Stimulated activated CD4-positive, alpha-beta T cell treated with anti-CD3 and anti-CD28 coated beads, TNF-alpha, amount 100 ng/mL, for 48 hours (primary cell): ENCODE measurements around the gene POFUT2.
A peak's percentile ranks its signal among the peaks of the same experiment; 100 is the strongest.

Experiments
- DNase-seq, 3 donors: peaks; one replicate each; pipeline ENCODE4 v3.0.0-alpha.2; 2020; ENCODE audit warnings: low read depth in 3 of 3

POFUT2 gene

GRCh38 chr21:45225041-45225740 lies 62.5 kb downstream of the POFUT2 start:
- DNase-seq = no peak

- peak in 1 of 3 donors; percentile 3 for DNase-seq
Measured at GRCh38 chr21:45224189-45224938, 63.3 kb downstream of the POFUT2 start.

- DNase-seq = no peak
Measured at GRCh38 chr21:45223236-45224185, 64.2 kb downstream of the POFUT2 start.

GRCh38 chr21:45222001-45222400 lies 65.7 kb downstream of the POFUT2 start:
- no peak for DNase-seq

- DNase-seq = no peak
Measured at GRCh38 chr21:45220714-45221490, 66.8 kb downstream of the POFUT2 start.

GRCh38 chr21:45220071-45220481 lies 67.6 kb downstream of the POFUT2 start:
- no peak for DNase-seq

GRCh38 chr21:45219517-45219916 lies 68.2 kb downstream of the POFUT2 start:
- no peak for DNase-seq

- DNase-seq = no peak
Measured at GRCh38 chr21:45217010-45217409, 70.7 kb downstream of the POFUT2 start.

GRCh38 chr21:45215213-45215612 lies 72.5 kb downstream of the POFUT2 start:
- no peak for DNase-seq
